ENCODE results near the gene KRTAP5-8. TPM values are rescaled to one million over a fixed set of nuclear protein-coding genes. Genes with fewer than 3 reads are reported as not detected.

Gene KRTAP5-8
- total RNA-seq, 1 experiment from 2014 or later = not detected

DNA sequence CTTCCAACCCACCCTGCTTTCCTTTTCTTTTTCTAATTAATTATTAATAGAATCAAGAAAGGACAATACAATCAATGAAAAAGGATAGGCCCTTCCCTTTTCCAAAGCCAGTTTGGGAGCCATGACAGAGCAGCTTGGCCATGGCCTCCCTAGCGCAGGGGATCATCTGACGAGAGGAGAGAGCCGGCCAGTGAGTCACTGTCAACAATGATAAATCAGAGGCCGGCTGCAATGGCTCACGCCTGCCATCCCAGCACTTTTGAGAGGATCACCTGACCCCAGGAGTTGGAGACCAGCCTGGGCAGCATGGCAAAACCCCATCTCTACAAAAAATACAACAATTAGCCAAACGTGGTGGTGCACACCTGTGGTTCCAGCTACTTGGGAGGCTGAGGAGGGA lies 38.3 kb upstream of the KRTAP5-8 start:
- POLR2A ChIA-PET = no interaction called here
- CTCF ChIA-PET = no interaction called here
- ATAC-seq = no peak

DNA sequence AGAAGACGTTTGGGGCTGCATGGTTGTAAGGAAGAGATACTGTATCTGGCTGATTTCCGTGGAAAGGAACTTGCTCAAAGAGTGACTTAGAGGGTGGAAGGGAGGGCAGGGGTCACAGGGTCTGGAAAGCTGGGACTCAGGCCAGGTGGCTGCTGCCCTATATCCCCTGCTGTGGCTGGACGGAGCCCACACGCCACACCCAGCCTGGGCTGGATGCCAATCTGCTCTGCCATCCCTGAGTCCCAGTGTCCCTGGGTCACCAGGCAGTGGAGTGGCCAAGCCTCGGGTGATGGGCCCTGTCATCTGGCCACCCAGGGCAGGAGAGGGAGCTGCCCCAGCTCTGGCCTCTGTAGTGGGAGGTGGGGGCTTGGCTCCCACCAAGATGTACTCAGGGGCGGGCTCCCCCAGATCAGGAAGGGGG lies 37.2 kb upstream of the KRTAP5-8 start:
- peaks cover 37% of the 10 kb centered on the region for H3K36me3 Mint-ChIP-seq
- no peak for ATAC-seq

More for the DNA sequence above, 38.3 kb upstream of the KRTAP5-8 start:
- Mint-ChIP-seq H3K4me1 (peaks cover 6% of the 10 kb centered on the region), H3K4me3 (no peak overlapping the region), H3K27ac (no peak overlapping the region), H3K27me3 (ENCODE audit: low read depth) (no peaks in the 10 kb centered on the region), H3K36me3 (peaks cover 44% of the 10 kb centered on the region), H3K9me3 (no peaks in the 10 kb centered on the region)
- TF ChIP-seq CREM (CRISPR knock-in tag; IDR thresholded peaks at IDR 0.05) (no peak), TEAD1 (CRISPR knock-in tag; IDR thresholded peaks at IDR 0.05) (no peak), GTF2I (CRISPR knock-in tag; conservative IDR thresholded peaks at IDR 0.05) (no peak), ZNF219 (CRISPR knock-in tag; IDR thresholded peaks at IDR 0.05; ENCODE audit: borderline replicate concordance) (no peak), TEAD4 (CRISPR knock-in tag; IDR thresholded peaks at IDR 0.05) (no peak), RORB (CRISPR knock-in tag; IDR thresholded peaks at IDR 0.05) (no peak), PRRX2 (CRISPR knock-in tag; IDR thresholded peaks at IDR 0.05) (no peak), SMAD4 (CRISPR knock-in tag; IDR thresholded peaks at IDR 0.05) (no peak), ZNF416 (CRISPR knock-in tag; IDR thresholded peaks at IDR 0.05) (no peak), ZNF423 (CRISPR knock-in tag; IDR thresholded peaks at IDR 0.05) (no peak)
- TF ChIP-seq, protein P1, sequence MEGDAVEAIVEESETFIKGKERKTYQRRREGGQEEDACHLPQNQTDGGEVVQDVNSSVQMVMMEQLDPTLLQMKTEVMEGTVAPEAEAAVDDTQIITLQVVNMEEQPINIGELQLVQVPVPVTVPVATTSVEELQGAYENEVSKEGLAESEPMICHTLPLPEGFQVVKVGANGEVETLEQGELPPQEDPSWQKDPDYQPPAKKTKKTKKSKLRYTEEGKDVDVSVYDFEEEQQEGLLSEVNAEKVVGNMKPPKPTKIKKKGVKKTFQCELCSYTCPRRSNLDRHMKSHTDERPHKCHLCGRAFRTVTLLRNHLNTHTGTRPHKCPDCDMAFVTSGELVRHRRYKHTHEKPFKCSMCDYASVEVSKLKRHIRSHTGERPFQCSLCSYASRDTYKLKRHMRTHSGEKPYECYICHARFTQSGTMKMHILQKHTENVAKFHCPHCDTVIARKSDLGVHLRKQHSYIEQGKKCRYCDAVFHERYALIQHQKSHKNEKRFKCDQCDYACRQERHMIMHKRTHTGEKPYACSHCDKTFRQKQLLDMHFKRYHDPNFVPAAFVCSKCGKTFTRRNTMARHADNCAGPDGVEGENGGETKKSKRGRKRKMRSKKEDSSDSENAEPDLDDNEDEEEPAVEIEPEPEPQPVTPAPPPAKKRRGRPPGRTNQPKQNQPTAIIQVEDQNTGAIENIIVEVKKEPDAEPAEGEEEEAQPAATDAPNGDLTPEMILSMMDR (IDR thresholded peaks at IDR 0.05) = no peak
- TF ChIP-seq, protein P2, sequence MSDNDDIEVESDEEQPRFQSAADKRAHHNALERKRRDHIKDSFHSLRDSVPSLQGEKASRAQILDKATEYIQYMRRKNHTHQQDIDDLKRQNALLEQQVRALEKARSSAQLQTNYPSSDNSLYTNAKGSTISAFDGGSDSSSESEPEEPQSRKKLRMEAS (CRISPR knock-in tag; IDR thresholded peaks at IDR 0.05) = no peak
- TF ChIP-seq, protein P3, sequence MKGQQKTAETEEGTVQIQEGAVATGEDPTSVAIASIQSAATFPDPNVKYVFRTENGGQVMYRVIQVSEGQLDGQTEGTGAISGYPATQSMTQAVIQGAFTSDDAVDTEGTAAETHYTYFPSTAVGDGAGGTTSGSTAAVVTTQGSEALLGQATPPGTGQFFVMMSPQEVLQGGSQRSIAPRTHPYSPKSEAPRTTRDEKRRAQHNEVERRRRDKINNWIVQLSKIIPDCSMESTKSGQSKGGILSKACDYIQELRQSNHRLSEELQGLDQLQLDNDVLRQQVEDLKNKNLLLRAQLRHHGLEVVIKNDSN (CRISPR knock-in tag; IDR thresholded peaks at IDR 0.05) = no peak
- TF ChIP-seq, protein P4, sequence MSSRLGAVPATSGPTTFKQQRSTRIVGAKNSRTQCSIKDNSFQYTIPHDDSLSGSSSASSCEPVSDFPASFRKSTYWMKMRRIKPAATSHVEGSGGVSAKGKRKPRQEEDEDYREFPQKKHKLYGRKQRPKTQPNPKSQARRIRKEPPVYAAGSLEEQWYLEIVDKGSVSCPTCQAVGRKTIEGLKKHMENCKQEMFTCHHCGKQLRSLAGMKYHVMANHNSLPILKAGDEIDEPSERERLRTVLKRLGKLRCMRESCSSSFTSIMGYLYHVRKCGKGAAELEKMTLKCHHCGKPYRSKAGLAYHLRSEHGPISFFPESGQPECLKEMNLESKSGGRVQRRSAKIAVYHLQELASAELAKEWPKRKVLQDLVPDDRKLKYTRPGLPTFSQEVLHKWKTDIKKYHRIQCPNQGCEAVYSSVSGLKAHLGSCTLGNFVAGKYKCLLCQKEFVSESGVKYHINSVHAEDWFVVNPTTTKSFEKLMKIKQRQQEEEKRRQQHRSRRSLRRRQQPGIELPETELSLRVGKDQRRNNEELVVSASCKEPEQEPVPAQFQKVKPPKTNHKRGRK (CRISPR knock-in tag; IDR thresholded peaks at IDR 0.05; ENCODE audit: borderline replicate concordance) = no peak
- TF ChIP-seq, protein P5, sequence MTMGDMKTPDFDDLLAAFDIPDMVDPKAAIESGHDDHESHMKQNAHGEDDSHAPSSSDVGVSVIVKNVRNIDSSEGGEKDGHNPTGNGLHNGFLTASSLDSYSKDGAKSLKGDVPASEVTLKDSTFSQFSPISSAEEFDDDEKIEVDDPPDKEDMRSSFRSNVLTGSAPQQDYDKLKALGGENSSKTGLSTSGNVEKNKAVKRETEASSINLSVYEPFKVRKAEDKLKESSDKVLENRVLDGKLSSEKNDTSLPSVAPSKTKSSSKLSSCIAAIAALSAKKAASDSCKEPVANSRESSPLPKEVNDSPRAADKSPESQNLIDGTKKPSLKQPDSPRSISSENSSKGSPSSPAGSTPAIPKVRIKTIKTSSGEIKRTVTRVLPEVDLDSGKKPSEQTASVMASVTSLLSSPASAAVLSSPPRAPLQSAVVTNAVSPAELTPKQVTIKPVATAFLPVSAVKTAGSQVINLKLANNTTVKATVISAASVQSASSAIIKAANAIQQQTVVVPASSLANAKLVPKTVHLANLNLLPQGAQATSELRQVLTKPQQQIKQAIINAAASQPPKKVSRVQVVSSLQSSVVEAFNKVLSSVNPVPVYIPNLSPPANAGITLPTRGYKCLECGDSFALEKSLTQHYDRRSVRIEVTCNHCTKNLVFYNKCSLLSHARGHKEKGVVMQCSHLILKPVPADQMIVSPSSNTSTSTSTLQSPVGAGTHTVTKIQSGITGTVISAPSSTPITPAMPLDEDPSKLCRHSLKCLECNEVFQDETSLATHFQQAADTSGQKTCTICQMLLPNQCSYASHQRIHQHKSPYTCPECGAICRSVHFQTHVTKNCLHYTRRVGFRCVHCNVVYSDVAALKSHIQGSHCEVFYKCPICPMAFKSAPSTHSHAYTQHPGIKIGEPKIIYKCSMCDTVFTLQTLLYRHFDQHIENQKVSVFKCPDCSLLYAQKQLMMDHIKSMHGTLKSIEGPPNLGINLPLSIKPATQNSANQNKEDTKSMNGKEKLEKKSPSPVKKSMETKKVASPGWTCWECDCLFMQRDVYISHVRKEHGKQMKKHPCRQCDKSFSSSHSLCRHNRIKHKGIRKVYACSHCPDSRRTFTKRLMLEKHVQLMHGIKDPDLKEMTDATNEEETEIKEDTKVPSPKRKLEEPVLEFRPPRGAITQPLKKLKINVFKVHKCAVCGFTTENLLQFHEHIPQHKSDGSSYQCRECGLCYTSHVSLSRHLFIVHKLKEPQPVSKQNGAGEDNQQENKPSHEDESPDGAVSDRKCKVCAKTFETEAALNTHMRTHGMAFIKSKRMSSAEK (CRISPR knock-in tag; IDR thresholded peaks at IDR 0.05; ENCODE audit: borderline replicate concordance) = no peak
- DNase-seq (ENCODE audit: low spot score) = no peak

More for the DNA sequence above, 37.2 kb upstream of the KRTAP5-8 start:
- H3K4me3 Mint-ChIP-seq = no peak overlapping the region
- no peaks in the 10 kb centered on the region for H3K27me3 Mint-ChIP-seq (ENCODE audit: low read depth)
- ChIA-PET POLR2A (no interaction called here), CTCF (no interaction called here)
- no peaks in the 10 kb centered on the region for H3K9me3 Mint-ChIP-seq
- H3K27ac Mint-ChIP-seq = no peak overlapping the region
- DNase-seq (ENCODE audit: low spot score) = no peak
- TF ChIP-seq MXD4 (CRISPR knock-in tag; IDR thresholded peaks at IDR 0.05; ENCODE audit: borderline replicate concordance) = no peak
- H3K4me1 Mint-ChIP-seq = peaks cover 16% of the 10 kb centered on the region
